A673 (cell line): ENCODE data around the gene BSCL2.

ENCODE experiments used
- CTCF ChIP-seq: fragments of 300-800, 200-600 bp; sonication (generic); conservative IDR thresholded peaks from 2 replicates; pipeline ENCODE4 v1.5.1; 2017; ENCODE audit warnings: low read depth, mild to moderate bottlenecking, antibody characterized with exemption, low read length, moderate library complexity, mixed read lengths
- EZH2 ChIP-seq: fragments of 200-600 bp; sonication (generic); IDR thresholded peaks from 2 replicates; pipeline ENCODE4 v1.6.1; 2017; ENCODE audit warnings: borderline replicate concordance, low read depth, mild to moderate bottlenecking, mixed read lengths, antibody characterized with exemption, low read length; ENCODE audit not compliant: poor library complexity, severe bottlenecking

- no peak for TF ChIP-seq CTCF
- TF ChIP-seq EZH2, result no peak
These were observed 45.1 kb upstream of the BSCL2 start for GRCh38 chr11:62752177-62752785.
